Natural killer cell (primary cell): ENCODE data around the gene HSH2D. TPM values are rescaled to one million over a fixed set of nuclear protein-coding genes. Genes with fewer than 3 reads are reported as not detected.

Experiments used
- total RNA-seq, 4 donors: library from RNA; stranded (reverse); fragments of 120-200 nt in 1 of 4; gene quantifications; one replicate each; pipeline versions ENCODE4 v1.2.3 to v1.2.4, GENCODE V29; 2013 to 2022

Gene HSH2D
- total RNA-seq, 3 donors from 2014 or later (not counting 1 experiment from before 2014, with no cell fraction given) = 203 to 319 (median 278) TPM

Other genes starting within 250 kb of the HSH2D start
- under 1 TPM in 1 of 3 donors, not detected in 2; 0.75 TPM for gene CYP4F2, start 245.6 kb upstream of the HSH2D start, total RNA-seq
- gene CYP4F11, start 209.2 kb upstream of the HSH2D start, total RNA-seq = not detected
- gene OR10H4, start 194.7 kb upstream of the HSH2D start, total RNA-seq = not detected
- gene TPM4, start 67.2 kb upstream of the HSH2D start, total RNA-seq = 100 to 1,000 TPM; 239 to 283 (median 266) TPM
- gene RAB8A, start 31.8 kb upstream of the HSH2D start, total RNA-seq = 100 to 1,000 TPM; 137 to 161 (median 149) TPM
- not detected for gene CIB3, start 29.8 kb downstream of the HSH2D start, total RNA-seq
- 10 to 100 TPM; 46.3 to 69.3 (median 63.3) TPM for gene FAM32A, start 41.7 kb downstream of the HSH2D start, total RNA-seq
- gene AP1M1, start 54.2 kb downstream of the HSH2D start, total RNA-seq = 100 to 1,000 TPM in 2 of 3 donors, 10 to 100 TPM in 1; 99.0 to 124 (median 100) TPM
- gene KLF2, start 181.1 kb downstream of the HSH2D start, total RNA-seq = 100 to 1,000 TPM; 246 to 645 (median 377) TPM